IPS-15b (cell line): ENCODE results near the gene ITSN1.
"Not testable (repeated sequence)": the region's sequence is repeated elsewhere in the genome, so short reads cannot be mapped to it uniquely, and the experiment has no call there.

ENCODE experiments used
- H3K27me3 ChIP-seq: one replicate; pipeline ENCODE4 v1.6.1; 2013; ENCODE audit warnings: low read length; ENCODE audit not compliant: control insufficient read depth, insufficient read depth
- H3K36me3 ChIP-seq: one replicate; pipeline ENCODE4 v1.6.1; 2013; ENCODE audit warnings: low read length; ENCODE audit not compliant: control insufficient read depth, insufficient read depth
- H3K4me1 ChIP-seq: one replicate; pipeline ENCODE4 v1.6.1; 2013; ENCODE audit warnings: mild to moderate bottlenecking, low read length; ENCODE audit not compliant: control insufficient read depth, insufficient read depth
- H3K4me3 ChIP-seq: one replicate; pipeline ENCODE4 v1.5.1; 2013; ENCODE audit warnings: low read depth, low read length
- H3K9ac ChIP-seq: one replicate; pipeline ENCODE4 v1.6.1; 2013; ENCODE audit warnings: low read depth, mild to moderate bottlenecking, low read length
- H3K9me3 ChIP-seq: one replicate; pipeline ENCODE4 v1.6.1; 2013; ENCODE audit warnings: mild to moderate bottlenecking, low read length; ENCODE audit not compliant: control insufficient read depth, insufficient read depth

The ITSN1 gene

GRCh38 chr21:33707846-33708245, 65.5 kb downstream of the ITSN1 start:
- peaks cover 10% of the 10 kb centered on the region for H3K4me1 ChIP-seq
- no peak overlapping the region for H3K9ac ChIP-seq
- no peaks in the 10 kb centered on the region for H3K9me3 ChIP-seq
- H3K36me3 ChIP-seq = no peaks in the 10 kb centered on the region
- H3K27me3 ChIP-seq = no peaks in the 10 kb centered on the region
- no peak overlapping the region for H3K4me3 ChIP-seq

- Histone ChIP-seq H3K27me3 (no peaks in the 10 kb centered on the region), H3K4me3 (no peak overlapping the region), H3K9ac (no peak overlapping the region), H3K4me1 (peaks cover 10% of the 10 kb centered on the region), H3K9me3 (no peaks in the 10 kb centered on the region), H3K36me3 (no peaks in the 10 kb centered on the region)
Observed at GRCh38 chr21:33708874-33709273, 66.6 kb downstream of the ITSN1 start.

DNA sequence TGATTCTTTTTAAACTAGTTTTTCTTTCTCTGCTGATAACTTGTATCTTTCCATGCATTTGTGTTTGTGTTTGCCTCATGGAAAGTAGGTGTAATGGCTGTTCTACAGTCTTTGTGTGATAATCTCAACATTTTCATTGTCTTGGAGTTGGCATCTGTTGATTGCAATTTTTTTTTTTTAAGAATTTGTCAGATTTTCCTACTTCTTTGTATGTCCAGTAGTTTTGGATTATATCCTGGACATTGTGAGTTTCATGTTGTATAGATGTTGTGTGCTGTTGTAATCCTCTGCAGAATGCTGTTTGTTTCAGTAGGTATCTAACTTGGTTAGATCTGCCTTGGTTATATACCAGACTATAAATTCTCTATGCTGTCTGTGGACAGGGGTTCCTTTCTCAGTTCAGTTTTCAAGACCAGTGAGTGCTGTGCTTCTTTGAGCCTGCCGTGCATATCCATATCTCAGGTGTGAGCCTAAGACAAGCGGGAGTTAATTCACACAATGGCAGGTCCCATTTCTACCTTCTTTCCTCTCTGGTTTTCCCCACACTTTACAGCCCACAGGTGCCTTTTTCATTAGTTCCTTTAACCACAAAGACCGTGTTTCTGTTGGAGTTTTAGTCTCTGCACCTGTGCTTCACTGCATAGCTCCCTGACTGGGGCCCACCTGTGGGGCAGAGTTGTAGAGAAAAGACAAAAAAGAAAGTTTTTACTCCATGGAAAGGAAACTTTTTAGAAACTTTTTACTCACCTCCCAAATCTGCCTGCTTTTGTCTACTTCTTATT, 69.9 kb downstream of the ITSN1 start:
- H3K4me1 ChIP-seq = peaks cover 10% of the 10 kb centered on the region
- H3K36me3 ChIP-seq = no peaks in the 10 kb centered on the region
- no peaks in the 10 kb centered on the region for H3K9me3 ChIP-seq
- no peak overlapping the region for H3K4me3 ChIP-seq
- H3K27me3 ChIP-seq = no peaks in the 10 kb centered on the region
- no peak overlapping the region for H3K9ac ChIP-seq

DNA sequence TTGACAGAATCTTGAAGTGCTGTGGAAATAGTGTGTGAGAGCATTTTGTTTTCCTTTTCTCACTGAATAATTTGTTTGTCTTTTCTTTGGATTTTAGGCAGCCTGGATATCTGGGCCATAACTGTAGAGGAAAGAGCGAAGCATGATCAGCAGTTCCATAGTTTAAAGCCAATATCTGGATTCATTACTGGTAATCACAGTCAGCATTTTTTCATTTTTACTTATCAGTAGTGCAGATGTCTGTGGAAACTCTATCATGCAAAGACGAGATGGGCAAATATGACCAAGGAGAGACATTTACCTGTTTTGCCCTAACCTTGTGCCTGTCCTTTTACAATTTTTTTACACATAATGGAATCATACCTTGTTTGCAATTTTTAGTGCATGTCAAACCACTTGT, 78.8 kb downstream of the ITSN1 start:
- Histone ChIP-seq H3K4me1 (no peaks in the 10 kb centered on the region), H3K36me3 (peaks cover 4% of the 10 kb centered on the region), H3K9ac (no peak overlapping the region), H3K27me3 (no peaks in the 10 kb centered on the region), H3K9me3 (no peaks in the 10 kb centered on the region), H3K4me3 (no peak overlapping the region)

DNA sequence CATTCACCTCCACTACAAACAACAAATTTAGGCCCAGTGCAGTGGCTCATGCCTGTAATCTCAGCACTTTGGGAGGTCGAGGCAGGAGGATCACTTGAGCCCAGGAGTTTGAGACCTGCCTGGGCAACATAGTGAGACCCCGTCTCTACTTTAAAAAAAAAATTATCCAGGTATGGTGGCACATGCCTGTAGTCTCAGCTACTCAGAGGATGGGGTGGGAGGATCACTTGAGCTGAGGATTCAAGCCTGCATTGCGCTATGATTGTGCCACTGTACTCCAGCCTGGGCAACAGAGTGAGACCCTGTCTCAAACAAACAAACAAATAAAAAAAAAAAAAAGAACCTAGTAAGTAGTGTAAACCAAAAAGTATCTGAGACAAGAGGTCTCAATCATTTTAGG, 86.8 kb downstream of the ITSN1 start:
- H3K4me1 ChIP-seq = peaks cover 13% of the 10 kb centered on the region
- H3K9me3 ChIP-seq, H3K36me3 ChIP-seq, H3K9ac ChIP-seq, H3K4me3 ChIP-seq, H3K27me3 ChIP-seq: not testable (repeated sequence)

DNA sequence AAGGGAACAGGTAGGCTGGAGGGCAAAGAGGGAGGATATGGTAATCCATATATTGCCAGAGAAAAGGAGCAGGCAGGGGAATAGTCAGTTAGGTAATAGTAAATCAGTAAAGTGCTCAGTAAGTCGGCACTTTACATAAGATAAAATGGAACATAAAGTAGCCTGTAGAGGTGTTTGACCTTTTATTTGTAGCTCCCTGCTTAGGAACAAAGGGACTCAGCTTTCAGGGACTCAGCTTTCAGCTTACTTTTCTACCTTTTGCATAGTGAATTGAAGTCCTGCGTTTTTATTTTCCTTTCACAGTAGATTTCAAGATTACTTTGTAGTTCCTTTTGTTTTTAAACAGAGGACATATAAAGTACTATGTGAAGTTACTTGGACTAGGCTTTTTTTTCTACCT, 87.3 kb downstream of the ITSN1 start:
- H3K36me3 ChIP-seq = peaks cover 2% of the 10 kb centered on the region
- no peak overlapping the region for H3K9ac ChIP-seq
- no peaks in the 10 kb centered on the region for H3K9me3 ChIP-seq
- H3K27me3 ChIP-seq = no peaks in the 10 kb centered on the region
- peaks cover 13% of the 10 kb centered on the region for H3K4me1 ChIP-seq
- no peak overlapping the region for H3K4me3 ChIP-seq

GRCh38 chr21:33731447-33731846, 89.1 kb downstream of the ITSN1 start:
- H3K36me3 ChIP-seq = no peaks in the 10 kb centered on the region
- no peaks in the 10 kb centered on the region for H3K9me3 ChIP-seq
- no peak overlapping the region for H3K9ac ChIP-seq
- H3K4me3 ChIP-seq = no peak overlapping the region
- H3K27me3 ChIP-seq = no peaks in the 10 kb centered on the region
- H3K4me1 ChIP-seq = peaks cover 13% of the 10 kb centered on the region

DNA sequence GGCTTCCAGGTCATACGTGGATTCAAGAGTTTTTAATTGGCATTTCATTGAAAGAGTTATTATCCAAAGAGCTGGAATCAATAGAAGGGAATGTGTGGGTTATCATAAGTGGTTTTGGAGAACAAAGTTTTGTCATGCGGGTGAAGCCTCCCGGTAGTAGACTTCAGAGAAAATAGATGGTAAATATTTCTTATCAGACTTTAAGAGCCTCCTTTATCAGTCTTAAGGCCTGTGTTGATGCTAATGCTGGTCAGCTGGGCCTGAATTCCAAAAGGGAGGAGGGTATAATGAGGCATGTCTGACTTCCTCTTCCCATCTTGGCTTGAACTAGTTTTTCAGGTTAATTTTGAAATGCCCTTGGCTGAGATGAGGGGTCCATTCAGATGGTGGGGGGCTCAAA, 89.7 kb downstream of the ITSN1 start:
- Histone ChIP-seq H3K9me3 (no peaks in the 10 kb centered on the region), H3K4me3 (no peak overlapping the region), H3K9ac (no peak overlapping the region), H3K36me3 (no peaks in the 10 kb centered on the region), H3K27me3 (no peaks in the 10 kb centered on the region), H3K4me1 (peaks cover 13% of the 10 kb centered on the region)

GRCh38 chr21:33733601-33734000, 91.3 kb downstream of the ITSN1 start:
- H3K9ac ChIP-seq = no peak overlapping the region

DNA sequence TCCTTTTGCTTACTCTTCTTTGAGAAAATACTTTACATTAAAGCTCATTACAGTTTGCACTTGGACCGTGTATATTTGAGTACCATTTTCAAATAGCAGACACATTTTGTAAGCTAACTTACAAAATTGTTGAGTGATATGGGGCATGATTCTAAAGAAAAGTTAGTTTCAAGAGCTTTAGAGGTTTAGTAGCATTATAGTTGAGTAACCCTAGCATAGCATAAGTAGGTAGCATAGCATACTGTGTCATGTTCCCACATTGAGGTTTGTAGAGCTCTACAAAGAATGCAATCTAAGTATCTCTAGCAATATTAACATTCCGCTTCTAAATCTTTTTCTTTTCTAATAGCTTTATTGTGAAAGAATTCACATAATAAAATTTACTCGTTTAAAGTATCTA, 92.0 kb downstream of the ITSN1 start:
- no peaks in the 10 kb centered on the region for H3K9me3 ChIP-seq
- H3K4me1 ChIP-seq = peaks cover 13% of the 10 kb centered on the region
- no peak overlapping the region for H3K9ac ChIP-seq
- no peak overlapping the region for H3K4me3 ChIP-seq
- no peaks in the 10 kb centered on the region for H3K36me3 ChIP-seq
- H3K27me3 ChIP-seq = no peaks in the 10 kb centered on the region

More at GRCh38 chr21:33733601-33734000, 91.3 kb downstream of the ITSN1 start:
- Histone ChIP-seq H3K36me3 (no peaks in the 10 kb centered on the region), H3K4me3 (no peak overlapping the region), H3K9me3 (no peaks in the 10 kb centered on the region), H3K27me3 (no peaks in the 10 kb centered on the region), H3K4me1 (peaks cover 13% of the 10 kb centered on the region)

DNA sequence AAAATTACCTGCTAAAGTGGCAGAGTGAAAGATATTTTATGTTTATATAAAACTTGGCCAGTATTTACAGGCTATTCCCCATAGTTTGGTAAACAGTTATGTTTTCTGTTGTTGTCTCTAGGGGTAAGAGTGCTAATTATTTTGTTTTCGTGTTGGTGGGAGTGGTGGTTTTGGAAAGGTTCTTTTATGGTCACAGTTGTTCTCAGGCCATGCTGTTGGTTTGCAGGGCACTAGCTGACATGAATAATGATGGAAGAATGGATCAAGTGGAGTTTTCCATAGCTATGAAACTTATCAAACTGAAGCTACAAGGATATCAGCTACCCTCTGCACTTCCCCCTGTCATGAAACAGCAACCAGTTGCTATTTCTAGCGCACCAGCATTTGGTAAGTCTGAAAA, 92.5 kb downstream of the ITSN1 start:
- H3K36me3 ChIP-seq = no peaks in the 10 kb centered on the region
- no peak overlapping the region for H3K4me3 ChIP-seq
- peaks cover 9% of the 10 kb centered on the region for H3K4me1 ChIP-seq
- no peaks in the 10 kb centered on the region for H3K9me3 ChIP-seq
- H3K27me3 ChIP-seq = no peaks in the 10 kb centered on the region
- no peak overlapping the region for H3K9ac ChIP-seq

GRCh38 chr21:33736569-33736968, 94.3 kb downstream of the ITSN1 start:
- Histone ChIP-seq H3K27me3 (no peaks in the 10 kb centered on the region), H3K4me1 (peaks cover 6% of the 10 kb centered on the region), H3K4me3 (no peak overlapping the region), H3K9ac (no peak overlapping the region), H3K9me3 (no peaks in the 10 kb centered on the region), H3K36me3 (no peaks in the 10 kb centered on the region)
